B cell (primary cell): ENCODE results near the gene NDUFAF2. TPM values are rescaled to one million over a fixed set of nuclear protein-coding genes. Genes with fewer than 3 reads are reported as not detected.
A peak's percentile ranks its signal among the peaks of the same experiment; 100 is the strongest.

Experiments used
- ATAC-seq: fragments of 200-7000 bp; cut with Tn5 transposase; one replicate; pipeline ENCODE4 v1.10.0; 2021; ENCODE audit warnings: low read depth, mild to moderate bottlenecking, moderate number of reproducible peaks, moderate library complexity
- CTCF ChIA-PET: fragments of 350-600 bp; sonication (Branson Sonifier 250); formaldehyde crosslinking; loops from one replicate; lab custom pipeline; 2021; ENCODE audit warnings: antibody characterized with exemption, inconsistent platforms; lab: Charles Lee
- POLR2A ChIA-PET: fragments of 350-600 bp; sonication (Branson Sonifier 250); formaldehyde crosslinking; loops from one replicate; lab custom pipeline; 2021; ENCODE audit warnings: antibody characterized with exemption; lab: Charles Lee
- DNase-seq: peaks from one replicate; pipeline ENCODE4 v3.0.0; 2013
- H2AFZ ChIP-seq: 2 replicates; pipeline ENCODE4 v1.6.1; 2012; ENCODE audit warnings: mild to moderate bottlenecking, low read depth, low read length; ENCODE audit not compliant: insufficient read depth, poor library complexity, severe bottlenecking
- H3K27ac ChIP-seq, 2 donors: 1 replicate in 1 of 2; 2 replicates in 1 of 2; pipeline ENCODE4 v1.5.1; 2012 to 2013; ENCODE audit warnings: low read length in 2 of 2, mild to moderate bottlenecking in 2 of 2, moderate library complexity in 1 of 2
- H3K27me3 ChIP-seq, 4 experiments: fragments of 200-600 bp in 1 of 4; sonication (generic) in 1 of 4; replicated peaks in 1 of 4; 1 replicate in 2 of 4; 2 replicates in 2 of 4; pipeline versions ENCODE4 v1.6.1 to v1.7.0; 2013 to 2016; ENCODE audit warnings: low read length in 3 of 4, mild to moderate bottlenecking in 2 of 4, mixed read lengths in 1 of 4, moderate library complexity in 1 of 4; ENCODE audit not compliant: insufficient read depth in 4 of 4, control insufficient read depth in 3 of 4; ENCODE audit errors: control extremely low read depth in 1 of 4
- H3K36me3 ChIP-seq, 2 experiments: replicated peaks in 1 of 2; 1 replicate in 1 of 2; 2 replicates in 1 of 2; pipeline versions ENCODE4 v1.6.1 to v1.7.1; 2013; ENCODE audit warnings: low read length in 1 of 2; ENCODE audit not compliant: insufficient read depth in 2 of 2, control insufficient read depth in 1 of 2; ENCODE audit errors: control extremely low read depth in 1 of 2, extremely low read depth in 1 of 2
- H3K4me1 ChIP-seq, 2 donors: fragments of 200-600 bp in 1 of 2; sonication (generic) in 1 of 2; 1 replicate in 1 of 2; 2 replicates in 1 of 2; pipeline versions ENCODE4 v1.5.1 to v1.6.1; 2013 to 2017; ENCODE audit warnings: low read length in 2 of 2; ENCODE audit not compliant: control insufficient read depth in 2 of 2, insufficient read depth in 2 of 2
- H3K4me2 ChIP-seq: replicated peaks from 2 replicates; pipeline ENCODE3; 2012; ENCODE audit warnings: mild to moderate bottlenecking, low read depth, low read length; ENCODE audit not compliant: poor library complexity, severe bottlenecking
- H3K4me3 ChIP-seq, 5 experiments: fragments of 200-600 bp in 1 of 5; sonication (generic) in 1 of 5; 1 replicate in 3 of 5; 2 replicates in 2 of 5; pipeline versions ENCODE4 v1.5.1 to v1.7.0; 2011 to 2016; ENCODE audit warnings: low read length in 4 of 5, mild to moderate bottlenecking in 4 of 5, low read depth in 2 of 5, control low read depth in 1 of 5, moderate library complexity in 1 of 5; ENCODE audit not compliant: insufficient read depth in 1 of 5; ENCODE audit errors: control extremely low read depth in 1 of 5, extremely low read depth in 1 of 5
- H3K79me2 ChIP-seq: fragments of 200-600 bp; sonication (generic); one replicate; pipeline ENCODE4 v1.6.0; 2016; ENCODE audit warnings: low read length; ENCODE audit not compliant: control insufficient read depth, insufficient read depth
- H3K9ac ChIP-seq: fragments of 200-600 bp; sonication (generic); 2 replicates; pipeline ENCODE4 v1.6.1; 2017; ENCODE audit warnings: mild to moderate bottlenecking, low read length, moderate library complexity
- H3K9me3 ChIP-seq, 3 donors: one replicate each; pipeline versions ENCODE4 v1.6.1 to v1.7.1; 2013; ENCODE audit warnings: low read length in 2 of 3; ENCODE audit not compliant: control insufficient read depth in 2 of 3, insufficient read depth in 1 of 3; ENCODE audit errors: control extremely low read depth in 1 of 3
- H4K20me1 ChIP-seq: 2 replicates; pipeline ENCODE4 v1.6.0; 2012; ENCODE audit warnings: mild to moderate bottlenecking, low read length; ENCODE audit not compliant: insufficient read depth, control insufficient read depth, poor library complexity, severe bottlenecking
- H3K27ac Mint-ChIP-seq: one replicate; pipeline ENCODE4 v1.8.0; 2021; ENCODE audit warnings: mixed read lengths
- H3K27me3 Mint-ChIP-seq: one replicate; pipeline ENCODE4 v1.8.0; 2021; ENCODE audit warnings: mixed read lengths
- H3K4me1 Mint-ChIP-seq: one replicate; pipeline ENCODE4 v1.8.0; 2021; ENCODE audit warnings: mixed read lengths
- H3K4me3 Mint-ChIP-seq: one replicate; pipeline ENCODE4 v1.8.0; 2021; ENCODE audit warnings: mixed read lengths
- H3K9me3 Mint-ChIP-seq: one replicate; pipeline ENCODE4 v1.8.0; 2022; ENCODE audit warnings: mixed read lengths; ENCODE audit not compliant: insufficient read depth
- EZH2 ChIP-seq: IDR thresholded peaks from 2 replicates; pipeline ENCODE4 v1.6.1; 2012; ENCODE audit warnings: borderline replicate concordance, low read depth, mild to moderate bottlenecking, moderate library complexity, low read length; ENCODE audit not compliant: insufficient read depth, poor library complexity, severe bottlenecking
- WGBS: methylation state at CpG from one replicate; pipeline ENCODE4 v1.1.5; 2013; ENCODE audit warnings: missing lambda C conversion rate; ENCODE audit not compliant: insufficient coverage; 5-methylcytosine and 5-hydroxymethylcytosine counted together
- intact Hi-C: fragments of 100-400 bp; cut with micrococcal nuclease; formaldehyde crosslinking; loops from one replicate; pipeline ENCODE4 v1.10.0; 2022
- polyA minus RNA-seq: library from RNA; depleted of rRNA, polyadenylated mRNA; stranded (reverse); fragments of >200 nt; gene quantifications from 2 replicates; pipeline ENCODE4 v1.2.3, GENCODE V29; 2012
- polyA plus RNA-seq: library from polyadenylated mRNA; depleted of rRNA; stranded (reverse); fragments of >200 nt; gene quantifications from 2 replicates; pipeline ENCODE4 v1.2.3, GENCODE V29; 2012
- total RNA-seq, 2 donors: library from RNA; stranded (reverse); fragments of 120-200 nt in 1 of 2; gene quantifications; 1 replicate in 1 of 2; 2 replicates in 1 of 2; pipeline versions ENCODE4 v1.2.3 to v1.2.4, GENCODE V29; 2013 to 2022
- TF ChIP-seq, protein P1 (sequence below): fragments of 200-600 bp; IDR thresholded peaks from one replicate; pipeline ENCODE4 v1.8.0; 2022; ENCODE audit warnings: antibody characterized with exemption, mild to moderate bottlenecking

The NDUFAF2 gene, protein sequence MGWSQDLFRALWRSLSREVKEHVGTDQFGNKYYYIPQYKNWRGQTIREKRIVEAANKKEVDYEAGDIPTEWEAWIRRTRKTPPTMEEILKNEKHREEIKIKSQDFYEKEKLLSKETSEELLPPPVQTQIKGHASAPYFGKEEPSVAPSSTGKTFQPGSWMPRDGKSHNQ
- total RNA-seq (9.7 and 10.7 TPM in 2 replicates), polyA plus RNA-seq (6.3 and 7.3 TPM in 2 replicates), polyA minus RNA-seq (2.1 and 4.6 TPM in 2 replicates)
- total RNA-seq (2013), result 14.1 TPM

- intact Hi-C loops, result loop anchor here (1.0 to 10.0 kb wide), 6 partner anchors 14 to 1460 kb away; partner anchors contain the start of genes DIMT1 and SMIM15
- TF ChIP-seq, protein P1, sequence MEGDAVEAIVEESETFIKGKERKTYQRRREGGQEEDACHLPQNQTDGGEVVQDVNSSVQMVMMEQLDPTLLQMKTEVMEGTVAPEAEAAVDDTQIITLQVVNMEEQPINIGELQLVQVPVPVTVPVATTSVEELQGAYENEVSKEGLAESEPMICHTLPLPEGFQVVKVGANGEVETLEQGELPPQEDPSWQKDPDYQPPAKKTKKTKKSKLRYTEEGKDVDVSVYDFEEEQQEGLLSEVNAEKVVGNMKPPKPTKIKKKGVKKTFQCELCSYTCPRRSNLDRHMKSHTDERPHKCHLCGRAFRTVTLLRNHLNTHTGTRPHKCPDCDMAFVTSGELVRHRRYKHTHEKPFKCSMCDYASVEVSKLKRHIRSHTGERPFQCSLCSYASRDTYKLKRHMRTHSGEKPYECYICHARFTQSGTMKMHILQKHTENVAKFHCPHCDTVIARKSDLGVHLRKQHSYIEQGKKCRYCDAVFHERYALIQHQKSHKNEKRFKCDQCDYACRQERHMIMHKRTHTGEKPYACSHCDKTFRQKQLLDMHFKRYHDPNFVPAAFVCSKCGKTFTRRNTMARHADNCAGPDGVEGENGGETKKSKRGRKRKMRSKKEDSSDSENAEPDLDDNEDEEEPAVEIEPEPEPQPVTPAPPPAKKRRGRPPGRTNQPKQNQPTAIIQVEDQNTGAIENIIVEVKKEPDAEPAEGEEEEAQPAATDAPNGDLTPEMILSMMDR, result no peak
- no peak for TF ChIP-seq EZH2
- H3K9ac ChIP-seq, result peak within 1 kb of the TSS; percentile 83
- ATAC-seq, result peak; percentile 97
- peaks cover 20% of the 10 kb centered on the region in 2 donors for H3K4me1 ChIP-seq
- peak within 1 kb of the TSS; percentile 99 for H2AFZ ChIP-seq
- no peaks in the 10 kb centered on the region for H3K9me3 ChIP-seq
- CTCF ChIA-PET, result interaction anchor here (1.0 to 1.6 kb wide), 3 partner anchors 15 to 713 kb away, joined by 3 to 8 read pairs (median 4); no protein-coding TSS in a partner anchor
- H4K20me1 ChIP-seq, result no peaks in the 10 kb centered on the region
- peak within 1 kb of the TSS; percentile 93 for H3K4me2 ChIP-seq
- Mint-ChIP-seq H3K4me1 (peaks cover 26% of the 10 kb centered on the region), H3K27me3 (no peaks in the 10 kb centered on the region), H3K27ac (no peak within 1 kb of the TSS), H3K9me3 (no peaks in the 10 kb centered on the region), H3K4me3 (no peak within 1 kb of the TSS)
- H3K27me3 ChIP-seq, result no peaks in the 10 kb centered on the region
- peak within 1 kb of the TSS; percentile 72 to 88 (median 88) for H3K4me3 ChIP-seq
- DNase-seq, result peak; percentile 91
- WGBS, result 1% methylated on average over 56 of the region's 64 CpGs
- H3K36me3 ChIP-seq, result no peaks in the 10 kb centered on the region
- POLR2A ChIA-PET, result interaction anchor here (0.6 to 1.0 kb wide), 2 partner anchors 216 to 246 kb away, joined by 3 to 4 read pairs; no protein-coding TSS in a partner anchor
- H3K27ac ChIP-seq, result peak within 1 kb of the TSS; percentile 53 to 75
- H3K79me2 ChIP-seq, result peaks cover 73% of the 10 kb centered on the region
Observed at GRCh38 chr5:60944904-60945812, at the start of gene NDUFAF2, which contains the start of gene ERCC8. TSS of gene NDUFAF2 (plus strand) at chr5:60945205. CDS start at chr5:60945256, 51 bp downstream. TSS of gene ERCC8 (minus strand) at chr5:60945070. CDS start at chr5:60945008, 62 bp downstream.
